IMR-90 (cell line): ENCODE measurements around the gene ARHGAP5. TPM values are rescaled to one million over a fixed set of nuclear protein-coding genes. Genes with fewer than 3 reads are reported as not detected.

ENCODE experiments used
- ATAC-seq: fragments of 200-7000 bp; cut with Tn5 transposase; 2 replicates; pipeline ENCODE4 v1.9.1; 2020; ENCODE audit warnings: low read depth, mild to moderate bottlenecking, moderate library complexity
- BruUV-seq: library from RNA; stranded (reverse); fragments of 400-500 nt; replicated peaks from 2 replicates; lab custom pipeline; 2021; lab: Mats Ljungman, UMichigan
- CTCF ChIA-PET: fragments of 300-600 bp; formaldehyde crosslinking; extraction: SDS; loops from one replicate; lab custom pipeline; 2021; ENCODE audit warnings: antibody characterized with exemption; lab: Yijun Ruan, JAX
- POLR2A ChIA-PET: fragments of 300-600 bp; sonication (Branson Sonifier 250); formaldehyde crosslinking; loops from one replicate; lab custom pipeline; 2022; ENCODE audit warnings: antibody characterized with exemption; ENCODE audit not compliant: unreplicated experiment; lab: Charles Lee
- DNase-seq: peaks from one replicate; pipeline ENCODE4 v3.0.0; 2013
- H2AFZ ChIP-seq: replicated peaks from 2 replicates; pipeline ENCODE3; 2013; ENCODE audit warnings: low read length, mild to moderate bottlenecking; ENCODE audit not compliant: poor library complexity
- H2AK5ac ChIP-seq: 2 replicates; pipeline ENCODE4 v1.6.1; 2013; ENCODE audit warnings: low read depth, low read length, inconsistent platforms
- H2AK9ac ChIP-seq: replicated peaks from 2 replicates; pipeline ENCODE3; 2013; ENCODE audit warnings: mild to moderate bottlenecking, low read depth, low read length, moderate library complexity; ENCODE audit not compliant: poor library complexity
- H2BK120ac ChIP-seq: 2 replicates; pipeline ENCODE4 v1.6.1; 2013; ENCODE audit warnings: low read depth, low read length, inconsistent platforms
- H2BK15ac ChIP-seq: 3 replicates; pipeline ENCODE4 v1.6.1; 2013; ENCODE audit warnings: low read depth, low read length, inconsistent platforms
- H2BK20ac ChIP-seq: 2 replicates; pipeline ENCODE4 v1.6.1; 2013; ENCODE audit warnings: low read depth, mild to moderate bottlenecking, inconsistent platforms, low read length, moderate library complexity
- H2BK5ac ChIP-seq: 2 replicates; pipeline ENCODE4 v1.6.1; 2013; ENCODE audit warnings: mild to moderate bottlenecking, low read depth, low read length, inconsistent platforms; ENCODE audit not compliant: poor library complexity, severe bottlenecking
- H3K14ac ChIP-seq: replicated peaks from 2 replicates; pipeline ENCODE4 v1.6.1; 2013; ENCODE audit warnings: low read depth, low read length, inconsistent platforms
- H3K18ac ChIP-seq: 2 replicates; pipeline ENCODE4 v1.6.1; 2013; ENCODE audit warnings: low read depth, low read length, control low read depth
- H3K23ac ChIP-seq: 2 replicates; pipeline ENCODE4 v1.6.1; 2013; ENCODE audit warnings: low read depth, low read length, inconsistent platforms
- H3K27ac ChIP-seq: 2 replicates; pipeline ENCODE4 v1.5.1; 2013; ENCODE audit warnings: mild to moderate bottlenecking, control low read depth, low read length; ENCODE audit not compliant: insufficient read depth
- H3K27me3 ChIP-seq: 2 replicates; pipeline ENCODE4 v1.6.1; 2013; ENCODE audit warnings: low read length; ENCODE audit not compliant: control insufficient read depth, insufficient read depth
- H3K36me3 ChIP-seq: 2 replicates; pipeline ENCODE4 v1.6.1; 2013; ENCODE audit warnings: low read length, mixed read lengths; ENCODE audit not compliant: control insufficient read depth, insufficient read depth
- H3K4ac ChIP-seq: 2 replicates; pipeline ENCODE4 v1.6.1; 2013; ENCODE audit warnings: low read depth, low read length, inconsistent platforms
- H3K4me1 ChIP-seq: 2 replicates; pipeline ENCODE4 v1.6.1; 2013; ENCODE audit warnings: low read length, mixed read lengths; ENCODE audit not compliant: control insufficient read depth, insufficient read depth
- H3K4me2 ChIP-seq: 2 replicates; pipeline ENCODE4 v1.6.1; 2013; ENCODE audit warnings: low read depth, mild to moderate bottlenecking, control low read depth, low read length, moderate library complexity
- H3K4me3 ChIP-seq: 2 replicates; pipeline ENCODE4 v1.5.1; 2013; ENCODE audit warnings: low read depth, mild to moderate bottlenecking, control low read depth, low read length, moderate library complexity; ENCODE audit not compliant: insufficient read depth
- H3K56ac ChIP-seq: 2 replicates; pipeline ENCODE4 v1.6.1; 2013; ENCODE audit warnings: low read length, inconsistent platforms; ENCODE audit not compliant: insufficient read depth; ENCODE audit errors: extremely low read depth
- H3K79me1 ChIP-seq, 2 experiments: 2 replicates each; pipeline ENCODE4 v1.6.1; 2013; ENCODE audit warnings: low read length in 2 of 2, inconsistent platforms in 1 of 2, low read depth in 1 of 2
- H3K9ac ChIP-seq: 2 replicates; pipeline ENCODE4 v1.6.1; 2013; ENCODE audit warnings: low read depth, low read length, control low read depth
- H3K9me1 ChIP-seq: 2 replicates; pipeline ENCODE4 v1.6.1; 2013; ENCODE audit warnings: low read length, inconsistent platforms; ENCODE audit not compliant: insufficient read depth
- H3K9me3 ChIP-seq: 2 replicates; pipeline ENCODE4 v1.6.1; 2013; ENCODE audit warnings: low read length; ENCODE audit not compliant: control insufficient read depth, insufficient read depth
- H4K20me1 ChIP-seq: 2 replicates; pipeline ENCODE4 v1.6.1; 2013; ENCODE audit warnings: low read length, inconsistent platforms; ENCODE audit not compliant: insufficient read depth
- H4K5ac ChIP-seq: 2 replicates; pipeline ENCODE4 v1.6.1; 2013; ENCODE audit warnings: mild to moderate bottlenecking, low read depth, low read length, control low read depth
- H4K8ac ChIP-seq, 2 experiments: 2 replicates each; pipeline ENCODE4 v1.6.1; 2013; ENCODE audit warnings: low read depth in 2 of 2, low read length in 2 of 2, control low read depth in 1 of 2, inconsistent platforms in 1 of 2
- H4K91ac ChIP-seq: 2 replicates; pipeline ENCODE4 v1.6.1; 2013; ENCODE audit warnings: low read depth, low read length, inconsistent platforms; ENCODE audit not compliant: insufficient read depth
- MAZ ChIP-seq: IDR thresholded peaks from 2 replicates; pipeline ENCODE4 v1.6.1; 2012; ENCODE audit warnings: low read depth, mild to moderate bottlenecking, low read length, improper control_type of control experiment, moderate library complexity, borderline replicate concordance
- WGBS, 2 experiments: methylation state at CpG; one replicate each; pipeline versions ENCODE4 v1.1.5 to v1.1.7; 2013; ENCODE audit warnings: missing lambda C conversion rate in 2 of 2; ENCODE audit not compliant: insufficient read length in 1 of 2; ENCODE audit errors: extremely low coverage in 2 of 2; 5-methylcytosine and 5-hydroxymethylcytosine counted together
- dilution Hi-C: fragments of 300-500 bp; cut with HindIII; formaldehyde crosslinking; loops from one replicate; pipeline ENCODE4 v1.14.3; 2018; ENCODE audit warnings: low sequenced_read_pairs; ENCODE audit not compliant: unreplicated experiment
- in situ Hi-C: fragments of 300-500 bp; cut with MboI; formaldehyde crosslinking; loops from 3 replicates; pipeline ENCODE4 v1.14.3; 2019; ENCODE audit warnings: low sequenced_read_pairs, inconsistent platforms, mixed read lengths
- intact Hi-C: fragments of 100-400 bp; cut with micrococcal nuclease; formaldehyde crosslinking; loops from 2 replicates; pipeline ENCODE4 v1.10.0; 2022
- polyA plus RNA-seq, 3 experiments: library from polyadenylated mRNA; depleted of rRNA; stranded (reverse); fragments of >200 nt; gene quantifications; 2 replicates each; pipeline ENCODE4 v1.2.3, GENCODE V29; 2012; ENCODE audit warnings: low replicate concordance in 1 of 3
- total RNA-seq: library from RNA; depleted of rRNA; stranded (reverse); fragments of >200 nt; gene quantifications from 2 replicates; pipeline ENCODE4 v1.2.3, GENCODE V29; 2012
- TF ChIP-seq, protein P1 (sequence below): fragments of 150-350 bp; IDR thresholded peaks from 2 replicates; pipeline ENCODE4 v1.6.1; 2017; ENCODE audit warnings: mild to moderate bottlenecking, antibody characterized with exemption, low read length, low read depth

Gene ARHGAP5
- total and polyA plus RNA-seq, 2 of the 4 experiments (the other 2 are of a cell fraction), result 7.4 to 45.3 TPM

DNA sequence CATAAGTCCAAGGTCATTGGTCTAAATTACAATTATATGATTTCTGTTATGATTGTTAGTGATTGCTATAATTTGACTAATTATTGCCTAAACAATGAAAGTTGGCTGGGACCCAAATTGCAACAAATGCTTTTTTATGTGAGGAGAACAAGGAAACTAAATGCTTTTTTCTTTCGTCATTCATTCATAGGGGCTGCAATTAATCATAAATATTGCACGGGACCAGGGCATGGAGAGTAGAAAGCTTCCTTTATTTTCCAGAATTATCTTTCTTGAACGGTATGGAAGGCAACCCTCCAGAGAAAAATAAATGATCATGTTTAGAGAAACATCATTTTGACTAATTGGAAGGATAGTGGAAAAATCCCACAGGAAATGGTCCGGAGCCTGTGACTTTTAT, 32.6 kb upstream of the ARHGAP5 start:
- no CpG with 5 or more reads among the region's 4 CpGs for whole genome bisulfite sequencing, 2 experiments
- Histone ChIP-seq H3K23ac (no peak overlapping the region), H3K27me3 (peaks cover 12% of the 10 kb centered on the region), H3K4me3 (no peak overlapping the region), H4K20me1 (no peaks in the 10 kb centered on the region), H3K56ac (no peak overlapping the region), H2BK120ac (no peak overlapping the region), H3K4me1 (no peaks in the 10 kb centered on the region), H4K8ac (no peak overlapping the region), H2AK5ac (no peak overlapping the region), H4K91ac (no peak overlapping the region), H4K5ac (no peak overlapping the region), H3K36me3 (no peaks in the 10 kb centered on the region), H3K9me1 (no peaks in the 10 kb centered on the region), H2AFZ (no peak overlapping the region), H3K9ac (no peak overlapping the region), H3K27ac (no peak overlapping the region), H2BK20ac (no peak overlapping the region), H3K4me2 (no peak overlapping the region), H3K4ac (no peak overlapping the region), H2AK9ac (no peak overlapping the region), H2BK5ac (no peak overlapping the region), H3K18ac (no peak overlapping the region), H3K14ac (no peak overlapping the region), H2BK15ac (no peak overlapping the region), H3K9me3 (no peaks in the 10 kb centered on the region), H3K79me1 (no peaks in the 10 kb centered on the region)
- POLR2A ChIA-PET, result interaction anchor here (0.6 kb wide), 1 partner anchor 11 kb away, joined by 3 read pairs; no protein-coding TSS in a partner anchor
- intact Hi-C loops, result loop anchor here (5.0 kb wide), 1 partner anchor 77 kb away; no protein-coding TSS in a partner anchor
- dilution Hi-C loops, result no loop called here
- ATAC-seq, result no peak
- TF ChIP-seq MAZ, result no peak
- TF ChIP-seq, protein P1, sequence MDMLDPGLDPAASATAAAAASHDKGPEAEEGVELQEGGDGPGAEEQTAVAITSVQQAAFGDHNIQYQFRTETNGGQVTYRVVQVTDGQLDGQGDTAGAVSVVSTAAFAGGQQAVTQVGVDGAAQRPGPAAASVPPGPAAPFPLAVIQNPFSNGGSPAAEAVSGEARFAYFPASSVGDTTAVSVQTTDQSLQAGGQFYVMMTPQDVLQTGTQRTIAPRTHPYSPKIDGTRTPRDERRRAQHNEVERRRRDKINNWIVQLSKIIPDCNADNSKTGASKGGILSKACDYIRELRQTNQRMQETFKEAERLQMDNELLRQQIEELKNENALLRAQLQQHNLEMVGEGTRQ, result no peak
- no peak for DNase-seq
- in situ Hi-C loops, result no loop called here
- no TSS peak for BruUV-seq
- CTCF ChIA-PET, result no interaction called here
